Activated CD4-positive, alpha-beta T cell treated with anti-CD3 and anti-CD28 coated beads, Interleukin-2, amount 10 ng/mL, durations not matched to agents 7 days and 5 days (primary cell): Measurements from ENCODE around the gene XKRX. TPM values are rescaled to one million over a fixed set of nuclear protein-coding genes. Genes with fewer than 3 reads are reported as not detected.
A peak's percentile ranks its signal among the peaks of the same experiment; 100 is the strongest.

Source experiments
- CTCF ChIA-PET: fragments of 350-600 bp; sonication (Branson Sonifier 250); formaldehyde crosslinking; loops from one replicate; lab custom pipeline; 2021; ENCODE audit warnings: antibody characterized with exemption; lab: Charles Lee
- POLR2A ChIA-PET: fragments of 350-600 bp; sonication (Branson Sonifier 250); formaldehyde crosslinking; loops from one replicate; lab custom pipeline; 2021; ENCODE audit warnings: antibody characterized with exemption; lab: Charles Lee
- DNase-seq: peaks from one replicate; pipeline ENCODE4 v3.0.0-alpha.2; 2020
- H3K27ac Mint-ChIP-seq: one replicate; pipeline ENCODE4 v1.8.0; 2021; ENCODE audit warnings: mild to moderate bottlenecking, moderate library complexity, mixed read lengths
- H3K27me3 Mint-ChIP-seq: one replicate; pipeline ENCODE4 v1.8.0; 2021; ENCODE audit warnings: mixed read lengths
- H3K36me3 Mint-ChIP-seq: one replicate; pipeline ENCODE4 v1.8.0; 2021; ENCODE audit warnings: low read depth, mixed read lengths
- H3K4me1 Mint-ChIP-seq: one replicate; pipeline ENCODE4 v1.8.0; 2021; ENCODE audit warnings: mixed read lengths
- H3K4me3 Mint-ChIP-seq: one replicate; pipeline ENCODE4 v1.8.0; 2021; ENCODE audit warnings: mild to moderate bottlenecking, moderate library complexity, mixed read lengths
- H3K9me3 Mint-ChIP-seq: one replicate; pipeline ENCODE4 v1.8.0; 2021; ENCODE audit warnings: mixed read lengths
- total RNA-seq, 2 experiments: library from RNA; stranded (reverse); gene quantifications; one replicate each; pipeline ENCODE4 v1.2.3, GENCODE V29; 2021

XKRX gene
- total RNA-seq, 2 experiments from 2014 or later: 0.08 to 0.12 TPM

- Mint-ChIP-seq H3K36me3 (peaks cover 5% of the 10 kb centered on the region), H3K27me3 (no peaks in the 10 kb centered on the region), H3K4me3 (no peak overlapping the region), H3K9me3 (no peaks in the 10 kb centered on the region), H3K4me1 (peaks cover 16% of the 10 kb centered on the region), H3K27ac (no peak overlapping the region)
- DNase-seq: no peak
- ChIA-PET CTCF (interaction anchor here (1.0 to 1.1 kb wide), 2 partner anchors 17 to 23 kb away, joined by 3 read pairs; no protein-coding TSS in a partner anchor), POLR2A (no interaction called here)
Observed at GRCh38 chrX:100931925-100932285, 3.2 kb upstream of the XKRX start.

GRCh38 chrX:100931218-100931924, 2.7 kb upstream of the XKRX start:
- DNase-seq: no peak
- Mint-ChIP-seq H3K9me3 (no peaks in the 10 kb centered on the region), H3K36me3 (peaks cover 5% of the 10 kb centered on the region)

GRCh38 chrX:100926453-100926852, 2.3 kb downstream of the XKRX start:
- Mint-ChIP-seq H3K27me3 (no peaks in the 10 kb centered on the region), H3K9me3 (no peaks in the 10 kb centered on the region), H3K36me3 (peaks cover 3% of the 10 kb centered on the region), H3K27ac (no peak overlapping the region), H3K4me3 (no peak overlapping the region), H3K4me1 (peaks cover 13% of the 10 kb centered on the region)
- no peak for DNase-seq
- CTCF ChIA-PET: no interaction called here
- POLR2A ChIA-PET: no interaction called here

More at GRCh38 chrX:100931218-100931924, 2.7 kb upstream of the XKRX start:
- Mint-ChIP-seq H3K4me3 (no peak overlapping the region), H3K27me3 (no peaks in the 10 kb centered on the region), H3K4me1 (peaks cover 16% of the 10 kb centered on the region), H3K27ac (no peak overlapping the region)
- POLR2A ChIA-PET: no interaction called here
- CTCF ChIA-PET: interaction anchor here (1.0 to 1.1 kb wide), 2 partner anchors 18 to 22 kb away, joined by 3 read pairs; no protein-coding TSS in a partner anchor

GRCh38 chrX:100924375-100924774, 4.3 kb downstream of the XKRX start:
- Mint-ChIP-seq H3K4me3 (no peak overlapping the region), H3K27ac (no peak overlapping the region)

GRCh38 chrX:100915562-100915961, 13.2 kb downstream of the XKRX start:
- POLR2A ChIA-PET: no interaction called here
- Mint-ChIP-seq H3K4me3 (no peak overlapping the region), H3K36me3 (no peaks in the 10 kb centered on the region)

More at GRCh38 chrX:100924375-100924774, 4.3 kb downstream of the XKRX start:
- Mint-ChIP-seq H3K9me3 (no peaks in the 10 kb centered on the region), H3K27me3 (no peaks in the 10 kb centered on the region), H3K4me1 (peaks cover 3% of the 10 kb centered on the region), H3K36me3 (no peaks in the 10 kb centered on the region)
- no peak for DNase-seq
- ChIA-PET POLR2A (no interaction called here), CTCF (no interaction called here)

DNA sequence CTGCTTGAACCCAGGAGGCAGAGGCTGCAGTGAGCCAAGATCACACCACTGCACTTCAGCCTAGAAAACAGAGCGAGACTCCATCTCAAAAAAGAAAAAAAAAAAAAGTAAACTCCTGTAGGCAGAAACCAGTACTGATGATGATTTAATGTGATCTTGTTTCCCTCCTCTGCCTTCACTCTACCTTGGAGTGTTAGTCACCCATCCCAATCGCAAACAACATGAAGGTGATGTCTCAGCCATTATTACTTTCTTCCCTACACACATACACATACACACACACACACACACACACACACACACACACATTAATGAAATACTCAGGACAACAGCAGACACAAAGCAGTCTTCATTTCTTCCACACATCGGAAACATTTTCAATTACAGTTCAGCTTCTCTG, 15.6 kb downstream of the XKRX start:
- Mint-ChIP-seq H3K4me3 (no peak overlapping the region), H3K4me1 (no peaks in the 10 kb centered on the region), H3K9me3 (no peaks in the 10 kb centered on the region), H3K27me3 (no peaks in the 10 kb centered on the region), H3K36me3 (no peaks in the 10 kb centered on the region), H3K27ac (no peak overlapping the region)
- POLR2A ChIA-PET: no interaction called here
- DNase-seq: no peak
- CTCF ChIA-PET: no interaction called here

More at GRCh38 chrX:100915562-100915961, 13.2 kb downstream of the XKRX start:
- DNase-seq: no peak
- no peaks in the 10 kb centered on the region for H3K9me3 Mint-ChIP-seq
- H3K27ac Mint-ChIP-seq: no peak overlapping the region
- H3K27me3 Mint-ChIP-seq: no peaks in the 10 kb centered on the region
- CTCF ChIA-PET: no interaction called here
- H3K4me1 Mint-ChIP-seq: no peaks in the 10 kb centered on the region

DNA sequence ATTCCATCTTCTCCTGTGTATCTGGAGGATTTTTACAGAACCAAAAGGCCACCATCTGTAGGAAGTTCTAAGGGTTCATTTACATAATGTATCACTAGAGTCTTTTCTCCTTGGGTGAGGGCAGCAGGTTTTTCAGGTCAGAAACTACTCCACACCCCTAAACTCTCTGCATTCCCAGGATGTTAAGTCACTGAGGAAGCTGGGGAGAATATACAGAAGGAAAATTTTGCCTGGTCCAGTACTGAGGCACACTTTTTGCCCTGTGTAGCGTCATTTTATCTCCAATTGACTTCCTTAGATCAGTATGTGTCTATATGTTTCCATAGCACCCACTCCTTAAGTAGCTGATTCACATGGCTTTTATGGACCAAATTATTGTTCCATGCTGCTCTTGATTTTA, 17.0 kb downstream of the XKRX start:
- Mint-ChIP-seq H3K27me3 (no peaks in the 10 kb centered on the region), H3K36me3 (no peaks in the 10 kb centered on the region), H3K27ac (no peak overlapping the region), H3K4me1 (no peaks in the 10 kb centered on the region), H3K4me3 (no peak overlapping the region), H3K9me3 (no peaks in the 10 kb centered on the region)
- DNase-seq: no peak
- ChIA-PET CTCF (no interaction called here), POLR2A (no interaction called here)

DNA sequence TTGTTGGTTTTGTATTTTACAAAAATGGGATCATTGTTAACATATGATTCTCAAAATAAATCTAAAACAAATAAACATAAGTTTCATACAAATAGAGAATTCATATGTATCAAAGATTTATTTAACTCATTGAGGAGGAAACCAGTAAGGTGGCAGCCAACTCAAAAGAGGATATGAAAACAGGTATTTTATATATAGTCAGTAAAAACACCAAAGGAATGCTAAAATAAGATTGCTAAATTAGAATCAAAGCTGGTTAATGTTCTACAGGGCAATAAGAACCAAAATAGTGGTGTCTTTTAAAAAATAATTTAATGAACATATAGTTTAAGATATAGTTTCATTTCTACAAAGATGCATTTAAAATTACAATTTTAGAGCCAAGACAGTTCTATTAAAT, 23.1 kb downstream of the XKRX start:
- Mint-ChIP-seq H3K27ac (no peak overlapping the region), H3K4me3 (no peak overlapping the region), H3K36me3 (no peaks in the 10 kb centered on the region), H3K4me1 (no peaks in the 10 kb centered on the region), H3K27me3 (no peaks in the 10 kb centered on the region), H3K9me3 (no peaks in the 10 kb centered on the region)
- ChIA-PET CTCF (no interaction called here), POLR2A (no interaction called here)
- no peak for DNase-seq

DNA sequence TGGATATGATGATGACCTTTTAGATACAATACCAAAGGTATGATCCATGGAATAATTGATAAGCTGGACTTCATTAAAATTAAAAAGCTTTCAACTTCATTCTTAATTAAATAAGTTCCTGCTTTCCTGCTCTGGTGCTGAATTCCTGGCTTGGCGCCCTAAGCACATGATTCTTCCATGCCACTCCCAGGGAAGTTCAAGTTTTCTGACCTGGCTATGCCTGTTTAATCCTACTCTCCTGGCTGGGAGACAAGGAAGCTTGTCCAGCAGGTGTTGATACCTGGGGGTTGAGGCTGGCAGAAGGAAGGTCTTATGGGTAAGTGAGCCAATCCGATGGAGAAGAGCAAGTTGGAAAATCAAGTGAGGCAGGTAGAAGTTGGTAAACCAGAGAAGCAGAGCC, 24.3 kb downstream of the XKRX start:
- H3K4me3 Mint-ChIP-seq: no peak overlapping the region
- no peak overlapping the region for H3K27ac Mint-ChIP-seq
- POLR2A ChIA-PET: no interaction called here
- CTCF ChIA-PET: no interaction called here
- H3K9me3 Mint-ChIP-seq: no peaks in the 10 kb centered on the region
- no peak for DNase-seq
- H3K27me3 Mint-ChIP-seq: no peaks in the 10 kb centered on the region
- H3K36me3 Mint-ChIP-seq: no peaks in the 10 kb centered on the region
- H3K4me1 Mint-ChIP-seq: no peaks in the 10 kb centered on the region

DNA sequence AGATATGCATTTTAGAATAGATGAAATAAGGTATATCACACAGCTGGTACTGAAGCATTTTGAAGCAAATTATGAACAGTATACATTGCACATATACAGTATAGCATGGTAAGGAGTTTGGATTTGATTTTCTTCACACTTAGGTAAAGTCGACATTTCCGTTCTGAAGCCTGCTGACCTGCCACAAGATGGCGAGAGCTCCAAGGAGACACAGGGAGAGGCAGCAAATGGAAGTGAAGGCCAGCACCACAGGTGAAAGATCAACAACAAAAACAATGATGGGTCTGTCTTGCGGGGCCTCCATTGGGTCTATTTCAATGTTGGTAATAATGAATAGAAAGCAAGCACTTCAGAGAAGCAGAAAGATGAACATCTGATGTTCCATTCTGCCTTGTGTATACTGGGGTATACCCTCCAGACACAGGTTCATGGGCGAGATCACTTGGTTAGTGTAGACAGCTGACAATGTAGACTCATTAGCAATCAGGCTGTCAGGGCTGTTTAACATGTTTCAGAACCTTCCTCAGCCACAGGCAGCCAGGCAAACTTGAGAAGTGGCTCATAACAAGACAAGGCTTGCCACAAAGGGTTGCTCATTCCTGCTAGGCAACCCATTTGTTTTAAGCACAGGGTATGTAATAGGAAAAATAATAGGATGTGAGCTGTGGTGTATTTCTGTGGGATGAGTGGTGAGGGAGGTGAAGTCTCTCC, 33.2 kb downstream of the XKRX start:
- H3K9me3 Mint-ChIP-seq: no peaks in the 10 kb centered on the region
- H3K4me1 Mint-ChIP-seq: no peaks in the 10 kb centered on the region
- ChIA-PET POLR2A (no interaction called here), CTCF (interaction anchor here (0.5 to 2.1 kb wide), 3 partner anchors 9 to 929 kb away, joined by 3 to 5 read pairs (median 3); no protein-coding TSS in a partner anchor)
- peak; percentile 13 for DNase-seq
- no peaks in the 10 kb centered on the region for H3K36me3 Mint-ChIP-seq
- no peak overlapping the region for H3K27ac Mint-ChIP-seq
- H3K27me3 Mint-ChIP-seq: no peaks in the 10 kb centered on the region
- no peak overlapping the region for H3K4me3 Mint-ChIP-seq

- no peaks in the 10 kb centered on the region for H3K9me3 Mint-ChIP-seq
- H3K4me1 Mint-ChIP-seq: peaks cover 3% of the 10 kb centered on the region
- ChIA-PET CTCF (no interaction called here), POLR2A (no interaction called here)
- no peak overlapping the region for H3K27ac Mint-ChIP-seq
- no peaks in the 10 kb centered on the region for H3K27me3 Mint-ChIP-seq
- no peaks in the 10 kb centered on the region for H3K36me3 Mint-ChIP-seq
- no peak overlapping the region for H3K4me3 Mint-ChIP-seq
- DNase-seq: no peak
Observed at GRCh38 chrX:100883654-100884053, 45.1 kb downstream of the XKRX start.

GRCh38 chrX:100880368-100880767, 48.3 kb downstream of the XKRX start:
- H3K36me3 Mint-ChIP-seq: no peaks in the 10 kb centered on the region
- no peak for DNase-seq
- H3K27ac Mint-ChIP-seq: no peak overlapping the region
- H3K4me3 Mint-ChIP-seq: no peak overlapping the region
- no peaks in the 10 kb centered on the region for H3K9me3 Mint-ChIP-seq
- peaks cover 4% of the 10 kb centered on the region for H3K27me3 Mint-ChIP-seq
- peaks cover 3% of the 10 kb centered on the region for H3K4me1 Mint-ChIP-seq
- CTCF ChIA-PET: no interaction called here
- POLR2A ChIA-PET: no interaction called here

DNA sequence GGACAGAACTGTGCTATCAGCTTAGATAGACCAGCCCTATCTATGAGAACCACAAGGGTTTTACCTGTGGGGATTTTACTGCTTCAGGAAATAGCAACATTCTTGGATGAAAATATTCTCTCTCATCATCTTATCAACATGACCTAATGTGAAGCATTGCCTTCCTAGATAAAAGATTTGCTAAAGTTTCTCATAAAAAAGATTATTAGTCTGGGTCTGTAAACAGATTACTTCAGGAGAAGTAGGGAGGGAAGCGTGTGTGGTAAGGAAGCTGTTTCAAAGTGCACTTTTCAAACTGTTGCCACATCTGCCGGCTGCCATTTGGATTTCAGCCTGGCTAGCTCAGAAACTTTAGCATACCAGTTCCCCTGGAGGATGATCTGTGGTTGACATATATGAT, 54.4 kb downstream of the XKRX start, which contains the start of gene NOX1:
TSS of gene NOX1 (minus strand) at position 35 of the 400 bp plus-strand sequence. CDS start 220 bp downstream, outside the sequence.
- peaks cover 9% of the 10 kb centered on the region for H3K27me3 Mint-ChIP-seq
- peaks cover 2% of the 10 kb centered on the region for H3K4me1 Mint-ChIP-seq
- ChIA-PET CTCF (no interaction called here), POLR2A (no interaction called here)
- H3K36me3 Mint-ChIP-seq: no peaks in the 10 kb centered on the region
- no peak within 1 kb of the TSS for H3K27ac Mint-ChIP-seq
- DNase-seq: no peak
- no peaks in the 10 kb centered on the region for H3K9me3 Mint-ChIP-seq
- H3K4me3 Mint-ChIP-seq: no peak within 1 kb of the TSS
